HCEC 1CT (cell line): Measurements from ENCODE around the gene KLHDC3.
"Not testable (repeated sequence)": the region's sequence is repeated elsewhere in the genome, so short reads cannot be mapped to it uniquely, and the experiment has no call there.

Experiments used
- DNase-seq: peaks from one replicate; pipeline ENCODE4 v3.0.0-alpha.2; 2017

KLHDC3 gene

DNA sequence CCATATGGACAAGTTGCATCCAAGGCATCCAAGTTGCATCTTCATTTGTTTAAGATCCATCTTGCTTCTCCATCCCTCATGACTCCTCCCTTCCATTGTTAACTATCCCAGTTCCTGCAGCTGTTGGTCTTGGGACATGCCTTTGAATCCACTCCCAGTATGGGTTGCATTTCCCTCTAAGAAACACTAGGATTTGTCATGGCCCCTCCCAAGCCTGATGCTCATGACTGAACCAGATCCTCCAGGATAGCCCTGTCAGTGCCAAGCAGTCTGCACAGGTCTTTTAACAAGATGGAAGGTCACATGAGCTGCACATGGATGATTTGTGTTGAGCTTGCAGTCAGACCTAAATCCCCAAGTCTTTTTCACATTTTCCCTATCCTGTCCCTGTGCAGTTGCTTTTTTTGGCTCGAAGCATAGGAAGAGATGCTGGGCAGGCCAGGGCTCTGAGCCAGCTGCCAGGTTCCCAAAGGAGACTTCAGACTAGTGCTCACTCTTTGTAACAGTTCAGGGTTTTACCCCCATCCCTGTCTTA, 25.5 kb upstream of the KLHDC3 start:
- no peak for DNase-seq

DNA sequence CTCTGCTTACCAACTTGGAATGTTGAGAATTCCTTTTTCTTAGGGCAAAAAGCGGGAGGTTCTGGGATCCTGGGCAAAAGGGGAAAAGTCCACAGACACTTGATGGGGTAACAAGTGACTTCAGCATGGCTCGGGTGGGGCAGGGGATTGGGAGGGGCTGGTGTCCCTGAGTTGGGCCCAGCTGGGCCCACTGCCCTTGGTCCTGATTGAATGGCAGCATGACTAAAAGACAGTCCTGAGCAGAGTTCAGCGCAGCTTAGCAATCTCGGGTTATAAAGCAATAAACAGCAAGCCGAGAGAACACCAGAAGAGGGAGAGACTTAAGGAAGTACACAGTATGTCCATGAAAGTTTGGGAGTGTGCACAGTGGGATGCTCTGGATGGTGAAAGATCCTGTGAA, 24.1 kb upstream of the KLHDC3 start:
- no peak for DNase-seq

- no peak for DNase-seq
These were observed 20.6 kb upstream of the KLHDC3 start for GRCh38 chr6:42993445-42993844.

- no peak for DNase-seq
These were observed 17.5 kb upstream of the KLHDC3 start for GRCh38 chr6:42996513-42996912.

- DNase-seq = not testable (repeated sequence)
These were observed 15.8 kb upstream of the KLHDC3 start for GRCh38 chr6:42998205-42998604.

DNA sequence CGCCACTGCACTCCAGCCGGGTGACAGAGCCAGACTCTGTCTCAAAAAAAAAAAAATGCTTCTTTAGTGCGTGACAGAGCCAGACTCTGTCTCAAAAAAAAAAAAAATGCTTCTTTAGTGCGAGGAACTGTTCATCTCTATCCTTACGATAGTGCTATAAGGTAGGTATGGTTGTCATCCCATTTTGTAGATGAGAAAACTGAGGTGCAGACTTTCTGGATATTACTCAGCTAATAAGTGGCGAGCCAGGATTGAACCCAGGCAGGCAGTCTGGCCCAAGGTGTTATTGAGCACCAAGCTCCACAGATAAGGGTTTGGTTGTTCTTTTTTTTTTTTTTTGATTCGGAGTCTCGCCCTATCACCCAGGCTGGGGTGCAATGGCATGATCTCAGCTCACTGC, 12.2 kb upstream of the KLHDC3 start:
- no peak for DNase-seq

GRCh38 chr6:43005844-43006243, 8.2 kb upstream of the KLHDC3 start:
- DNase-seq = no peak

DNA sequence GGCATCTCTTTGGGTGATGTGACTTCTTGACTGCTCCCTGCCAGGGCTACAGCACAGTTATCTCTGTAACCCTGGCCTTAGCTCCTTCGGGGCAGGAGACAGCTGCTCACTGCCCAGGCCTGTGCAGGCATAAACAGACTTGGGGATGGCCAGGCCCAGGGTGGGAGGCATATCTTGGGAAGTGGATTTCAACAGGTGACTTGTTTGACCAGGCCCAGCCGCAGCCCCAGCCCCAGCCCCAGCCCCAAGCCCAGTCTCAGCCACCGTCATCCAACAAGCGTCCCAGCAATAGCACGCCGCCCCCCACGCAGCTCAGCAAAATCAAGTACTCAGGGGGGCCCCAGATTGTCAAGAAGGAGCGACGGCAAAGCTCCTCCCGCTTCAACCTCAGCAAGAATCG, 7.8 kb upstream of the KLHDC3 start:
- DNase-seq = no peak

DNA sequence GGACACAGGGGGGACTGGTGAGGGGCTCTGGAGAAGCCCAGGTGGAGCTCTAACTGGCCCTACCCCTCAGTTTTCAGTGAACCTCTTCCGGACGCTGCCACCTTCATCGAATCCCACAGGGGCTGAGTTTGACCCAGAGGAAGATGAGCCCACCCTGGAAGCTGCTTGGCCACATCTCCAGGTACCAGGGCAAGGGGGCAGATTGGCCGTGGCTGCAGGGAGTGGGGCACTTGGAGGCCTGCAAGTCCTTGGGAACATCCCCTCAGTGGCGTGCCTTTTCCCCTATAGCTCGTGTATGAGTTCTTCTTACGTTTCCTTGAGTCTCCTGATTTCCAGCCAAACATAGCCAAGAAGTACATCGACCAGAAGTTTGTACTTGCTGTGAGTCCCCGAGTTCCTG, 6.9 kb upstream of the KLHDC3 start:
- DNase-seq = no peak

DNA sequence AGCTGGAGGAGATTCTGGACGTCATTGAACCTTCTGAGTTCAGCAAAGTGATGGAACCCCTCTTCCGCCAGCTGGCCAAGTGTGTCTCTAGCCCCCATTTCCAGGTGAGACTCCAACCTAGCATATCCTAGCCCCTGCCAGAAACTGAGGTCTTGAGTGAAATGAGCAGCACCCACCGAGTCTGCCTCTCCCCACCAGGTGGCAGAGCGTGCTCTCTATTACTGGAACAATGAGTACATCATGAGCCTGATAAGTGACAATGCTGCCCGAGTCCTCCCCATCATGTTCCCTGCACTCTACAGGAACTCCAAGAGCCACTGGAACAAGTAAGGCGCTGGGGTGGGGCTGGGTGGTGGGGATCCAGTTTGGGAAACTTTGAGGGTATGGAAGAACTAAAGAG, 4.9 kb upstream of the KLHDC3 start:
- peak; percentile 23 for DNase-seq

GRCh38 chr6:43011207-43011606, 2.8 kb upstream of the KLHDC3 start:
- DNase-seq = no peak

- no peak for DNase-seq
These were observed 1.7 kb upstream of the KLHDC3 start for GRCh38 chr6:43012364-43012763.

GRCh38 chr6:43013097-43013842, 779 bp upstream of the KLHDC3 start:
- peak; percentile 54 for DNase-seq

DNA sequence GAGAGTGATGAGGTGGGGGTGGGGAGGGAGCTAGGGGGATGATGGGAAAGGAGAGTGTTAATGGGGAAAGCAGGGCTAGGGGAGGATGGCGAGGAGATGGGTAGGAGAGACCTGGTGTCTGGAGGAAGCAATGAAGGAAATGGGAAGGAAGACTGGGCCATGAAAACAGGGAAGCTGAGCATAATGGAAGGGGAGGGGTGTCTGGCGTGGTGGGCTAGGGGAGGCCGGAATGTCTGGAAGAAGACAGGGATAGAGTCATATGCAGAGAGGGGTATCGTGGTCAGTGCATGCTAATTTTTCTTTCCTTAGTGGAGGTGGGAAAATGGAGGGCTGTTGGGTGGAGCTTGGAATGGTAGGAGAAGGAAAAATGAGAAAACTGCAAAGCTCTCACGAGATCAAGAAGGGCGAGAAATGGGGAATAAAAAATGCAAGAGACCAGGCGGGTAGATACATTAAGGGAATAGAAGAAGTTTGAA, 423 bp downstream of the KLHDC3 start:
- peak; percentile 34 for DNase-seq

- no peak for DNase-seq
These were observed 2.3 kb downstream of the KLHDC3 start for GRCh38 chr6:43016176-43016942.

DNA sequence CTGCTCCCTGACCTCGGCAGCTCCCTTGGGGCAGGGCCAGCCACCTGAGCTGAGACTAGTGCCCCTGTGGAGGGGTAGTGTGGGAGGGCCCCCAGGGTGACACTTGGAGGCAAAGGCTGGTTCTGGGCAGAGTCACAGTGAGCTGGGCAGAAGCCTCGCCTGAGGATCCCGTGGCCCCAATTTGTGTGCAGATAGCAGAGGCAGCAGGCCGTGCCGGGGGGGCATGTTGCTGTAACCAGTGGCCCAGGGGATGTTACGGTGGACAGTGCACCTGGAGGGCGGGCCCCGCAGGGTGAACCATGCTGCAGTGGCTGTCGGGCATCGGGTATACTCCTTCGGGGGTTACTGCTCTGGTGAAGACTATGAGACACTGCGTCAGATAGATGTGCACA, 2.9 kb downstream of the KLHDC3 start:
- no peak for DNase-seq

GRCh38 chr6:43019152-43019551, 5.1 kb downstream of the KLHDC3 start:
- no peak for DNase-seq

GRCh38 chr6:43020052-43020705, 6.1 kb downstream of the KLHDC3 start:
- no peak for DNase-seq

DNA sequence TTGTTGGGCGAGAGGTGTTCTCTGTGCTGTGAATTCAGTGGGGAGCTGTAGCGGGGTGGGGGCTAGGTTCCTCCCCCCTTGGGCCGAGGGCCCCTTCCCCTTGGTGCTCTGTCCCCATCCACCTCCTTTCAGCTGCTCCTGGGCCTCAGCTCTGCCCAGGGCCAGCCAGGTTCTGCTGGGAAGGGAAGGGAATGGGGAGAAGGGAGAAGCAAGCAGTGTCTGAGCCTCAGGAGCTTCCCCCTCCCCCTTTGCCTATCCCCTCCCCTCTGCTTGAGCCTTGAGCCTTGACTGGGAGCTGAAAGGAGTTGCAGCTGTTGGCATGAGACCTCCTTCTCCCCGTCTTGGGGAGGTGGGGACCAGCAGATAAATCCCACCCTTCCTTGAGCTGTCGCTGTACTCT, 6.8 kb downstream of the KLHDC3 start:
- no peak for DNase-seq

GRCh38 chr6:43021270-43022047, 7.4 kb downstream of the KLHDC3 start, which contains the start of gene RRP36:
TSS of gene RRP36 (plus strand) at chr6:43021623. CDS start at chr6:43021655, 32 bp downstream.
- peak; percentile 70 for DNase-seq

GRCh38 chr6:43024436-43024835, 10.4 kb downstream of the KLHDC3 start:
- no peak for DNase-seq

- DNase-seq = no peak
These were observed 12.3 kb downstream of the KLHDC3 start for GRCh38 chr6:43026365-43026764.

DNA sequence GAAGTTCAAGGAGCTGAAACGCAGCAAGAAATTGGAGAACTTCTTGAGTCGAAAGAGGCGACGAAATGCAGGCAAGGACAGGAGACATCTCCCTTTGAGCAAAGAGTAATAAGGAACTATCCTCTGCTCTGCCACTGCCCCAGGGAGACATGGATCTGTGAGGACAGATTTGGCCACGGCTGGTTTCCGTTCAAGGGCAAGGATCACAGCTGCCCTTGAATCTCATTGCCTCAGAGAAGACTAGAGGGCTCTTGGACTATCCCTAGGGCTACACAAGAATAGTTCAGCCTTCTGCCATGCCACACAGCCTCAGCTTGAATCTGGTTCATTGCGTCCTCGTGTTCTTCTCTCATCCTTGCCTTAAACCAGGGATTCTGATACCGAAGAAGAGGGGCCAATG, 15.1 kb downstream of the KLHDC3 start:
- DNase-seq = no peak
